ENCODE data around the gene HYLS1. TPM values are rescaled to one million over a fixed set of nuclear protein-coding genes. Genes with fewer than 3 reads are reported as not detected.

HYLS1 gene
- total and polyA plus RNA-seq, 9 of the 15 experiments (the other 6 are each of a cell fraction or from before 2014, with no cell fraction given), result 2.7 to 8.2 (median 4.8) TPM

- no peak overlapping the region for H3K4me2 ChIP-seq (ENCODE audit: insufficient read depth, low read length)
- no peaks in the 10 kb centered on the region for H3K9me1 ChIP-seq (ENCODE audit: control insufficient read depth, insufficient read depth, low read length)
- no peaks in the 10 kb centered on the region; the same call in 1 of the 2 replicates for H4K20me1 ChIP-seq (replicated peaks; ENCODE audit: control insufficient read depth, insufficient read depth, low read length)
- H3K9ac ChIP-seq (ENCODE audit: insufficient read depth in 1 of 2, low read depth in 2 of 2, low read length in 2 of 2), result no peak overlapping the region
- intact Hi-C loops (cut with micrococcal nuclease) (loop anchor here (10.0 kb wide), 1 partner anchor 130 kb away; no protein-coding TSS in a partner anchor), in situ Hi-C loops (cut with MboI) (no loop called here)
- H3K4me1 ChIP-seq (replicated peaks in 1 of 2; ENCODE audit: control insufficient read depth in 2 of 2, insufficient read depth in 2 of 2, low read length in 2 of 2), result no peaks in the 10 kb centered on the region
- CTCF ChIA-PET (ENCODE audit: low intra/inter-chr PET ratio), result no interaction called here
- under 1% methylated on average over 6 of the region's 6 CpGs for WGBS (ENCODE audit: insufficient coverage, low coverage, missing lambda C conversion rate)
- FAIRE-seq (no peak), DNase-seq (ENCODE audit: extremely low read depth in 1 of 4, low spot score in 3 of 4) (no peak), ATAC-seq (no peak)
- no peak overlapping the region for H3K4me3 ChIP-seq
- H3K27ac ChIP-seq (ENCODE audit: extremely low read depth, low read depth, low read length), result no peak overlapping the region
- no peaks in the 10 kb centered on the region for H3K9me3 ChIP-seq (replicated peaks; ENCODE audit: control insufficient read depth, insufficient read depth, low read depth, low read length)
- TF ChIP-seq ZNF184 (CRISPR knock-in tag; IDR thresholded peaks at IDR 0.05), result no peak
- H3K36me3 ChIP-seq (ENCODE audit: control insufficient read depth, insufficient read depth, low read length), result no peaks in the 10 kb centered on the region
- H3K79me2 ChIP-seq (ENCODE audit: control insufficient read depth, insufficient read depth, low read length), result no peaks in the 10 kb centered on the region
- POLR2A ChIA-PET, result no interaction called here
- H3K27me3 ChIP-seq (ENCODE audit: control insufficient read depth in 2 of 2, insufficient read depth in 2 of 2, low read length in 2 of 2), result peaks cover 28 to 63% of the 10 kb centered on the region in 2 experiments; a peak in 4 of 5 replicates
- BruUV-seq (replicated peaks), result no TSS peak
- no peak overlapping the region for H2AFZ ChIP-seq (ENCODE audit: low read depth, low read length)
Observed at GRCh38 chr11:125925247-125925740, 37.8 kb downstream of the HYLS1 start.

GRCh38 chr11:125925804-125926203 is 38.3 kb downstream of the HYLS1 start:
- H4K20me1 ChIP-seq (replicated peaks; ENCODE audit: control insufficient read depth, insufficient read depth, low read length), result no peaks in the 10 kb centered on the region; the same call in 1 of the 2 replicates
- in situ Hi-C loops (cut with MboI) (no loop called here), intact Hi-C loops (cut with micrococcal nuclease) (loop anchor here (10.0 kb wide), 1 partner anchor 129 kb away; no protein-coding TSS in a partner anchor)
- no peaks in the 10 kb centered on the region for H3K9me1 ChIP-seq (ENCODE audit: control insufficient read depth, insufficient read depth, low read length)
- ChIA-PET CTCF (ENCODE audit: low intra/inter-chr PET ratio) (interaction anchor here (0.6 kb wide), 1 partner anchor 250 kb away, joined by 4 read pairs; no protein-coding TSS in a partner anchor), POLR2A (no interaction called here)
- FAIRE-seq (no peak), ATAC-seq (no peak), DNase-seq (ENCODE audit: extremely low read depth in 1 of 4, low spot score in 3 of 4) (no peak)
- H3K4me3 ChIP-seq, result no peak overlapping the region
- WGBS (ENCODE audit: insufficient coverage, low coverage, missing lambda C conversion rate), result 3% methylated on average over 3 of the region's 3 CpGs
- no peak overlapping the region for H3K9ac ChIP-seq (ENCODE audit: insufficient read depth in 1 of 2, low read depth in 2 of 2, low read length in 2 of 2)
- no TSS peak for BruUV-seq (replicated peaks)
- no peaks in the 10 kb centered on the region for H3K4me1 ChIP-seq (replicated peaks in 1 of 2; ENCODE audit: control insufficient read depth in 2 of 2, insufficient read depth in 2 of 2, low read length in 2 of 2)
- no peaks in the 10 kb centered on the region for H3K79me2 ChIP-seq (ENCODE audit: control insufficient read depth, insufficient read depth, low read length)
- no peak overlapping the region for H3K4me2 ChIP-seq (ENCODE audit: insufficient read depth, low read length)
- no peaks in the 10 kb centered on the region for H3K9me3 ChIP-seq (replicated peaks; ENCODE audit: control insufficient read depth, insufficient read depth, low read depth, low read length)
- no peak overlapping the region for H3K27ac ChIP-seq (ENCODE audit: extremely low read depth, low read depth, low read length)
- no peak overlapping the region for H2AFZ ChIP-seq (ENCODE audit: low read depth, low read length)
- H3K27me3 ChIP-seq (ENCODE audit: control insufficient read depth in 2 of 2, insufficient read depth in 2 of 2, low read length in 2 of 2), result peaks cover 24 to 58% of the 10 kb centered on the region in 2 experiments; a peak in 4 of 5 replicates
- H3K36me3 ChIP-seq (ENCODE audit: control insufficient read depth, insufficient read depth, low read length), result no peaks in the 10 kb centered on the region
- TF ChIP-seq HDAC6 (IDR thresholded peaks at IDR 0.05; ENCODE audit: low read depth, low read length), result no peak
- TF ChIP-seq KAT2B (IDR thresholded peaks at IDR 0.05; ENCODE audit: low read depth, low read length), result no peak
- TF ChIP-seq HDAC3 (IDR thresholded peaks at IDR 0.05; ENCODE audit: borderline replicate concordance, partially characterized antibody), result no peak
- TF ChIP-seq ZNF175 (CRISPR knock-in tag; IDR thresholded peaks at IDR 0.05; ENCODE audit: low read depth), result no peak
- TF ChIP-seq KLF10 (CRISPR knock-in tag; IDR thresholded peaks at IDR 0.05), result no peak
- no peak for TF ChIP-seq ZBTB11 (CRISPR knock-in tag; IDR thresholded peaks at IDR 0.05)
- no peak for TF ChIP-seq NR1H2 (CRISPR knock-in tag; IDR thresholded peaks at IDR 0.05)
- TF ChIP-seq GABPB2 (CRISPR knock-in tag; conservative IDR thresholded peaks at IDR 0.05), result no peak
- no peak for TF ChIP-seq CC2D1A (IDR thresholded peaks at IDR 0.05)
- no peak for TF ChIP-seq ETV1 (tag; conservative IDR thresholded peaks at IDR 0.05; ENCODE audit: low read depth)
- TF ChIP-seq PTRF (tag; IDR thresholded peaks at IDR 0.05), result no peak

All from K562 (cell line).